Heart right ventricle (tissue), 16 donors: ENCODE measurements around the gene SPATA2. TPM values are rescaled to one million over a fixed set of nuclear protein-coding genes. Genes with fewer than 3 reads are reported as not detected.

Experiments used
- ATAC-seq, 8 donors: fragments of 200-7000 bp; cut with Tn5 transposase; one replicate each; pipeline ENCODE4 v1.9.1; 2020; ENCODE audit warnings: mild to moderate bottlenecking in 8 of 8, moderate library complexity in 8 of 8, moderate number of reproducible peaks in 1 of 8
- DNase-seq, 2 donors: peaks; one replicate each; pipeline ENCODE4 v3.0.0-alpha.2; 2020
- H3K27ac ChIP-seq, 10 donors: fragments of 200-600 bp; sonication (generic) in 2 of 10; one replicate each; pipeline versions ENCODE4 v1.5.0 to v1.8.0; 2020 to 2022; ENCODE audit warnings: mild to moderate bottlenecking in 3 of 10
- H3K27me3 ChIP-seq, 7 donors: fragments of 200-600 bp; one replicate each; pipeline ENCODE4 v1.8.0; 2021 to 2022; ENCODE audit warnings: mild to moderate bottlenecking in 2 of 7
- H3K36me3 ChIP-seq, 9 donors: fragments of 200-600 bp; sonication (generic) in 1 of 9; one replicate each; pipeline versions ENCODE4 v1.5.0 to v1.8.0; 2020 to 2022; ENCODE audit warnings: mild to moderate bottlenecking in 2 of 9
- H3K4me1 ChIP-seq, 9 donors: fragments of 200-600 bp; sonication (generic) in 1 of 9; one replicate each; pipeline versions ENCODE4 v1.5.0 to v1.8.0; 2020 to 2022; ENCODE audit warnings: mild to moderate bottlenecking in 4 of 9
- H3K4me3 ChIP-seq, 10 donors: fragments of 200-600 bp; sonication (generic) in 2 of 10; one replicate each; pipeline versions ENCODE4 v1.5.0 to v1.8.0; 2020 to 2022; ENCODE audit warnings: mild to moderate bottlenecking in 7 of 10, moderate library complexity in 2 of 10
- H3K9me3 ChIP-seq, 11 donors: fragments of 200-600 bp in 10 of 11; sonication (generic) in 2 of 11; one replicate each; pipeline versions ENCODE4 v1.5.0 to v1.8.0; 2013 to 2022; ENCODE audit warnings: mild to moderate bottlenecking in 2 of 11, control low read depth in 1 of 11, moderate library complexity in 1 of 11
- CTCF ChIP-seq, 9 donors: fragments of 200-600 bp; sonication (generic) in 2 of 9; IDR thresholded peaks; one replicate each; pipeline versions ENCODE4 v1.5.0 to v1.8.0; 2021 to 2022; ENCODE audit warnings: antibody characterized with exemption in 9 of 9, mild to moderate bottlenecking in 5 of 9, moderate library complexity in 1 of 9
- WGBS, 2 donors: extraction: QIAGEN DNeasy Blood & Tissue Kit; methylation state at CpG; one replicate each; pipeline ENCODE4 v1.1.7; 2013; ENCODE audit warnings: inconsistent platforms in 1 of 2; 5-methylcytosine and 5-hydroxymethylcytosine counted together
- intact Hi-C, 10 donors: fragments of 100-400 bp; cut with DNase I; formaldehyde crosslinking; loops; one replicate each; pipeline versions ENCODE4 v1.11.1 to v1.14.2; 2022
- polyA plus RNA-seq, 2 donors: library from polyadenylated mRNA; stranded (reverse); fragments of 200-250 nt; gene quantifications; one replicate each; pipeline ENCODE4 v1.2.3, GENCODE V29; 2013
- total RNA-seq, 10 donors: library from RNA; stranded (reverse); fragmentation: NEBNext Ultra II Directional in 3 of 10; extraction: Animal tissue kit (Norgen Biotek cat#: 25700) in 3 of 10; gene quantifications; one replicate each; pipeline versions ENCODE4 v1.2.1 to v1.2.4, GENCODE V29; 2021 to 2023
- donor health status: Arrhythmogenic right ventricular cardiomyopathy.
- donor health status: ischemic (EF 13 %, LVEDD 7.1; RV severe dilation, severe dysfunction).
- donor health status: healthy with polysubstance abuse.
- donor health status: DM: no; HTN: yes; CAD: no.
- donor health status: DM: no; HTN: no; CAD: no.
- donor health status: ischemic (EF 25% LVEDD 6.9; RV normal size, moderate dysfunction).
- donor health status: ischemic (EF 25% LVEDD 5.7; RV mildly dilated, moderate dysfunction).
- donor health status: healthy.
- donor health status: DM: yes; HTN: yes; CAD: no.
- donor health status: Ischemic cardiomyopathy.
- donor health status: ischemic (EF 35%, LVEDD 5.7; RV mildly dilated, moderate dysfunction).
- donor health status: nonischemic (EF 11% LVEDD 7.7; RV severe dilation, severe dysfunction).
- donor health status: DM: yes; HTN: yes; CAD: no.
- donor health status: PGD.
- donor health status: ischemic (EF 29% LVEDD 5.4; RV normal size, mild dysfunction).
- donor health status: nonischemic (EF 23%, LVEDD 6.1; RV moderate dilation, normal function).

SPATA2 gene
- total and polyA plus RNA-seq, 12 donors: 4.8 to 11.8 (median 6.6) TPM

- no peak overlapping the region for H3K27ac ChIP-seq
- no peak overlapping the region for H3K4me3 ChIP-seq
- H3K4me1 ChIP-seq: peaks cover 0 to 28% (median 5%) of the 10 kb centered on the region in 9 donors
- TF ChIP-seq CTCF (IDR thresholded peaks at IDR 0.05): no peak
- peaks cover 0 to 99% (median 69%) of the 10 kb centered on the region in 9 donors for H3K36me3 ChIP-seq
- intact Hi-C loops: no loop called here
- H3K27me3 ChIP-seq: no peaks in the 10 kb centered on the region
- DNase-seq (no peak), ATAC-seq (no peak)
- H3K9me3 ChIP-seq: no peaks in the 10 kb centered on the region
- 96% methylated on average over 10 of the region's 10 CpGs for WGBS, 2 donors
Measured at GRCh38 chr20:49945701-49946477, 30.6 kb upstream of the SPATA2 start.

GRCh38 chr20:49945306-49945700 is 30.0 kb upstream of the SPATA2 start:
- ATAC-seq (no peak), DNase-seq (no peak)
- Histone ChIP-seq H3K4me1 (peaks cover 0 to 32% (median 5%) of the 10 kb centered on the region in 9 donors), H3K27me3 (no peaks in the 10 kb centered on the region), H3K9me3 (no peaks in the 10 kb centered on the region), H3K4me3 (no peak overlapping the region), H3K36me3 (peaks cover 0 to 99% (median 63%) of the 10 kb centered on the region in 9 donors), H3K27ac (no peak overlapping the region)
- no peak for TF ChIP-seq CTCF (IDR thresholded peaks at IDR 0.05)
- 78 to 85% methylated on average over 3 of the region's 3 CpGs for WGBS, 2 donors
- intact Hi-C loops: no loop called here

- no peak for DNase-seq
- no peaks in the 10 kb centered on the region for H3K27me3 ChIP-seq
- no peak for ATAC-seq
- TF ChIP-seq CTCF (IDR thresholded peaks at IDR 0.05): no peak
- peaks cover 5 to 55% (median 19%) of the 10 kb centered on the region in 9 donors for H3K4me1 ChIP-seq
- no peak overlapping the region for H3K4me3 ChIP-seq
- intact Hi-C loops: no loop called here
- H3K36me3 ChIP-seq: peaks cover 0 to 90% (median 46%) of the 10 kb centered on the region in 9 donors
- H3K27ac ChIP-seq: no peak overlapping the region
- WGBS, 2 donors: 94 to 95% methylated on average over 3 of the region's 3 CpGs
- no peaks in the 10 kb centered on the region for H3K9me3 ChIP-seq
Measured at GRCh38 chr20:49942942-49943341, 27.6 kb upstream of the SPATA2 start.

- intact Hi-C loops: no loop called here
- Histone ChIP-seq H3K4me1 (peaks cover 5 to 61% (median 26%) of the 10 kb centered on the region in 9 donors), H3K36me3 (peaks cover 0 to 86% (median 45%) of the 10 kb centered on the region in 9 donors), H3K4me3 (no peak overlapping the region), H3K27me3 (no peaks in the 10 kb centered on the region), H3K27ac (no peak overlapping the region), H3K9me3 (no peaks in the 10 kb centered on the region)
- 80 to 82% methylated on average over 3 of the region's 3 CpGs for WGBS, 2 donors
- DNase-seq (no peak), ATAC-seq (no peak)
- no peak for TF ChIP-seq CTCF (IDR thresholded peaks at IDR 0.05)
Measured at GRCh38 chr20:49942303-49942702, 27.0 kb upstream of the SPATA2 start.
